ENCODE measurements around the gene MTHFSD. TPM values are rescaled to one million over a fixed set of nuclear protein-coding genes. Genes with fewer than 3 reads are reported as not detected.
A peak's percentile ranks its signal among the peaks of the same experiment; 100 is the strongest.
"Not testable (repeated sequence)": the region's sequence is repeated elsewhere in the genome, so short reads cannot be mapped to it uniquely, and the experiment has no call there.

The MTHFSD gene
- total RNA-seq, 1 donor from 2014 or later = 31.8 TPM

- H3K36me3 Mint-ChIP-seq (ENCODE audit: low read depth) = no peaks in the 10 kb centered on the region
- no peaks in the 10 kb centered on the region for H3K4me1 Mint-ChIP-seq (ENCODE audit: low read depth)
- DNase-seq (ENCODE audit: low spot score) = no peak
- H3K27me3 Mint-ChIP-seq (ENCODE audit: insufficient read depth) = peaks cover 15% of the 10 kb centered on the region
- H3K9me3 Mint-ChIP-seq = no peaks in the 10 kb centered on the region
- H3K4me3 Mint-ChIP-seq = no peak overlapping the region
- intact Hi-C loops (cut with micrococcal nuclease) = no loop called here
- H3K27ac Mint-ChIP-seq = no peak overlapping the region
Observed at GRCh38 chr16:86591270-86591669, 36.2 kb upstream of the MTHFSD start.

- H3K4me3 Mint-ChIP-seq = no peak overlapping the region
- no peaks in the 10 kb centered on the region for H3K36me3 Mint-ChIP-seq (ENCODE audit: low read depth)
- H3K27me3 Mint-ChIP-seq (ENCODE audit: insufficient read depth) = peaks cover 15% of the 10 kb centered on the region
- intact Hi-C loops (cut with micrococcal nuclease) = no loop called here
- no peaks in the 10 kb centered on the region for H3K4me1 Mint-ChIP-seq (ENCODE audit: low read depth)
- no peaks in the 10 kb centered on the region for H3K9me3 Mint-ChIP-seq
- no peak for DNase-seq (ENCODE audit: low spot score)
- no peak overlapping the region for H3K27ac Mint-ChIP-seq
Observed at GRCh38 chr16:86590501-86591144, 35.6 kb upstream of the MTHFSD start.

GRCh38 chr16:86587955-86588354, 32.9 kb upstream of the MTHFSD start:
- H3K27me3 Mint-ChIP-seq (ENCODE audit: insufficient read depth); intact Hi-C loops (cut with micrococcal nuclease); DNase-seq (ENCODE audit: low spot score); H3K4me3 Mint-ChIP-seq; H3K4me1 Mint-ChIP-seq (ENCODE audit: low read depth); H3K9me3 Mint-ChIP-seq; H3K27ac Mint-ChIP-seq; H3K36me3 Mint-ChIP-seq (ENCODE audit: low read depth): not testable (repeated sequence)

- H3K27me3 Mint-ChIP-seq (ENCODE audit: insufficient read depth) = peaks cover 3% of the 10 kb centered on the region
- H3K9me3 Mint-ChIP-seq = no peaks in the 10 kb centered on the region
- intact Hi-C loops (cut with micrococcal nuclease) = no loop called here
- H3K36me3 Mint-ChIP-seq (ENCODE audit: low read depth) = no peaks in the 10 kb centered on the region
- H3K4me3 Mint-ChIP-seq = no peak overlapping the region
- no peak overlapping the region for H3K27ac Mint-ChIP-seq
- no peaks in the 10 kb centered on the region for H3K4me1 Mint-ChIP-seq (ENCODE audit: low read depth)
- no peak for DNase-seq (ENCODE audit: low spot score)
Observed at GRCh38 chr16:86587487-86587886, 32.5 kb upstream of the MTHFSD start.

- Mint-ChIP-seq H3K36me3 (ENCODE audit: low read depth) (no peaks in the 10 kb centered on the region), H3K4me1 (ENCODE audit: low read depth) (no peaks in the 10 kb centered on the region), H3K4me3 (no peak overlapping the region), H3K27ac (no peak overlapping the region), H3K9me3 (no peaks in the 10 kb centered on the region), H3K27me3 (ENCODE audit: insufficient read depth) (peaks cover 9% of the 10 kb centered on the region)
- DNase-seq (ENCODE audit: low spot score) = no peak
- intact Hi-C loops (cut with micrococcal nuclease) = no loop called here
Observed at GRCh38 chr16:86585821-86586611, 31.0 kb upstream of the MTHFSD start.

GRCh38 chr16:86584726-86585721, 30.0 kb upstream of the MTHFSD start:
- DNase-seq (ENCODE audit: low spot score) = no peak

GRCh38 chr16:86584071-86584685, 29.1 kb upstream of the MTHFSD start:
- intact Hi-C loops (cut with micrococcal nuclease) = no loop called here
- no peaks in the 10 kb centered on the region for H3K36me3 Mint-ChIP-seq (ENCODE audit: low read depth)
- H3K9me3 Mint-ChIP-seq = no peaks in the 10 kb centered on the region
- H3K27ac Mint-ChIP-seq = no peak overlapping the region
- no peak for DNase-seq (ENCODE audit: low spot score)
- peaks cover 22% of the 10 kb centered on the region for H3K27me3 Mint-ChIP-seq (ENCODE audit: insufficient read depth)
- H3K4me1 Mint-ChIP-seq (ENCODE audit: low read depth) = no peaks in the 10 kb centered on the region
- H3K4me3 Mint-ChIP-seq = no peak overlapping the region

More at GRCh38 chr16:86584726-86585721, 30.0 kb upstream of the MTHFSD start:
- H3K4me1 Mint-ChIP-seq (ENCODE audit: low read depth) = no peaks in the 10 kb centered on the region
- intact Hi-C loops (cut with micrococcal nuclease) = no loop called here
- H3K9me3 Mint-ChIP-seq = no peaks in the 10 kb centered on the region
- H3K36me3 Mint-ChIP-seq (ENCODE audit: low read depth) = no peaks in the 10 kb centered on the region
- H3K27ac Mint-ChIP-seq = no peak overlapping the region
- peaks cover 17% of the 10 kb centered on the region for H3K27me3 Mint-ChIP-seq (ENCODE audit: insufficient read depth)
- no peak overlapping the region for H3K4me3 Mint-ChIP-seq

GRCh38 chr16:86581458-86581857, 26.4 kb upstream of the MTHFSD start:
- DNase-seq (ENCODE audit: low spot score) = no peak
- Mint-ChIP-seq H3K27ac (no peak overlapping the region), H3K36me3 (ENCODE audit: low read depth) (no peaks in the 10 kb centered on the region), H3K4me1 (ENCODE audit: low read depth) (peaks cover under 1% of the 10 kb centered on the region), H3K27me3 (ENCODE audit: insufficient read depth) (peaks cover 38% of the 10 kb centered on the region), H3K4me3 (no peak overlapping the region), H3K9me3 (no peaks in the 10 kb centered on the region)
- intact Hi-C loops (cut with micrococcal nuclease) = no loop called here

GRCh38 chr16:86580791-86581170, 25.7 kb upstream of the MTHFSD start:
- DNase-seq (ENCODE audit: low spot score) = no peak
- H3K4me1 Mint-ChIP-seq (ENCODE audit: low read depth) = peaks cover 5% of the 10 kb centered on the region
- H3K27me3 Mint-ChIP-seq (ENCODE audit: insufficient read depth) = peaks cover 44% of the 10 kb centered on the region
- intact Hi-C loops (cut with micrococcal nuclease) = no loop called here
- no peak overlapping the region for H3K4me3 Mint-ChIP-seq
- no peaks in the 10 kb centered on the region for H3K36me3 Mint-ChIP-seq (ENCODE audit: low read depth)
- no peak overlapping the region for H3K27ac Mint-ChIP-seq
- no peaks in the 10 kb centered on the region for H3K9me3 Mint-ChIP-seq

DNA sequence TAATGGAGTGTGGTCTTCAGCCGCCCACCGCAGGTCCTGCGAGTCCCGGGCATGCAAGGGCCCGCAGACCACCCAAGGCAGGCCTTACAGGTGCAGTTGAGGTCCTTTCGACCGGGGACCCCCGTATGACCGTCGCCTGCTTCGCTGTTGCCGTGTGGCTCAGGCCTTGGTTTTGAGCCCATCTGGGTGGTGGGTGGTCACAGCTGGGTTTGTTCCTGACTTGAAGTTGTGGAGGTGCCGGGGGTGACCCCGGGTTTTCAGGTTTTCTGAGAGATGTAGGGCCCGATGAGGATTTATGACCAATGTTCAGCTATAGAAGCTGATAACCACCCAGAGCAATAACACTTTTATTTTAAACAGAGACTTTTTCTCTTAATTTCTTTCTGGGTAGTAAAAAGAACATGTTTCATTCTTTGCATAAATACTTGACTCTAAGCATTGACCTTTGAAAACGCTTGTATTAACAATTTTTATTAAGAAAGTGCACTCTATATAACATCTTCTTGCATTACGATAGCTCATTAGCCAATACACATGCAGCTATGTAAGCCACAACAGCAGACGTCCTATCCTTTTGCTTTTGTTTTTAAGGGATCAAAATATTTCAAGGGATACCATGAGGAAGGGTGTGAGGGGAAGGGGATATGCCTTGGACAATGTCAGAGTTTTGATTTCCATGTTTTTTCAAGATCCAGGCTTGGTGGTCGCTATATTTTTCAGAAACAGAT, 25.2 kb upstream of the MTHFSD start:
- no peak for DNase-seq (ENCODE audit: low spot score)
- H3K27me3 Mint-ChIP-seq (ENCODE audit: insufficient read depth) = peaks cover 47% of the 10 kb centered on the region
- H3K36me3 Mint-ChIP-seq (ENCODE audit: low read depth) = no peaks in the 10 kb centered on the region
- no peak overlapping the region for H3K4me3 Mint-ChIP-seq
- intact Hi-C loops (cut with micrococcal nuclease) = no loop called here
- H3K27ac Mint-ChIP-seq = no peak overlapping the region
- H3K4me1 Mint-ChIP-seq (ENCODE audit: low read depth) = peaks cover 5% of the 10 kb centered on the region
- H3K9me3 Mint-ChIP-seq = no peaks in the 10 kb centered on the region

DNA sequence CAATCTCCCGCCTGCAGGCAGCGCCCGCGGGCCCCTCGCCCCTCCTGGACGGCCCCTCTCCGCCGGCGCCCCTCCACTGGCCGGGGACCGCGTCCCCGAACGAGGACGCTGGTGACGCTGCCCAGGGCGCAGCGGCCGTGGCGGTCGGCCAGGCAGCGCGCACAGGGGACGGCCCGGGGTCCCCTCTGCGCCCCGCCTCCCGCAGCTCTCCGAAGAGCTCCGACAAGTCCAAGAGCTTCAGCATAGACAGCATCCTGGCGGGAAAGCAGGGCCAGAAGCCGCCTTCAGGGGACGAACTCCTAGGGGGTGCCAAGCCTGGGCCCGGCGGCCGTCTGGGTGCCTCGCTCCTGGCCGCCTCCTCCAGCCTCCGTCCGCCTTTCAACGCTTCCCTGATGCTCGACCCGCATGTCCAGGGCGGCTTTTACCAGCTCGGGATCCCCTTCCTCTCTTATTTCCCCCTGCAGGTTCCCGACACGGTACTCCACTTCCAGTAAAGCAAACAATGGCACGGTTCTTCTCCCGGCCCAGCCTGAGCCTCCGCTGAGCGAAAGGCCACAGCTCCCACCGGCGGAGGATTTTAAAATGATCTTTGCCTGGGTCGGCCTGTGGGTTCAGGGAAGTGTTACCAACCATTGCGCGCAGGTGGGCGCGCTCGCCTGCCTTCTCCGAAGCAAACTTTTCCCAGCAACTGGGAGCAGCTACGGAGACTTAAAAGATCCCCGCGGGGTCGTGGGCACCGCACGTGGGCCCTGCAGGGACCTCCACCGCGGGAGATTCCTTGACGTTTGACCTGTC, 24.4 kb upstream of the MTHFSD start:
- Mint-ChIP-seq H3K4me3 (no peak overlapping the region), H3K27ac (peak overlapping the region; percentile 80), H3K36me3 (ENCODE audit: low read depth) (no peaks in the 10 kb centered on the region), H3K27me3 (ENCODE audit: insufficient read depth) (peaks cover 47% of the 10 kb centered on the region), H3K4me1 (ENCODE audit: low read depth) (peaks cover 5% of the 10 kb centered on the region), H3K9me3 (no peaks in the 10 kb centered on the region)
- DNase-seq (ENCODE audit: low spot score) = no peak
- intact Hi-C loops (cut with micrococcal nuclease) = loop anchor here (5.0 kb wide), 1 partner anchor 293 kb away; no protein-coding TSS in a partner anchor
